NCI-H1092 (cell line): ENCODE results near the gene ORC5.
"Not testable (repeated sequence)": the region's sequence is repeated elsewhere in the genome, so short reads cannot be mapped to it uniquely, and the experiment has no call there.

ENCODE experiments used
- DNase-seq: peaks from one replicate; lab custom pipeline; 2025; lab: John Stamatoyannopoulos, UW

Gene ORC5

DNA sequence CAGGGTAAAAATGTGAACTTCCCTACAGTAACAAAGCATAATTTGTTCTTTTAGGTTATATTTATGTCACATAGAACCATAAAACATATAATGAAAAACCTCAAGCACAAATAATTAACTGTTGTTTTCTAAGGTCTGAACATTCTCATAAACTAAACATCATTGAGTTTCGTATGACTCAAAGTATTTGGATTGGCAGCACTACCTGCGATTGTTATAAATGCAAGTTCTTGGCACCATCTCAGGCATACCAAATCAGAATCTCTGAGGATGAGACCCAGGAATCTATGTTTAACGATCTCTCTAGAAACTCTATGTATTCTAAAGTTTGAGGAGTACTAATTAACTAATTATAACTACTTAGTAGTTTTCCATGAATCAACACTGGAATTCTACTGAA is 22.5 kb downstream of the ORC5 start:
- no peak for DNase-seq

DNA sequence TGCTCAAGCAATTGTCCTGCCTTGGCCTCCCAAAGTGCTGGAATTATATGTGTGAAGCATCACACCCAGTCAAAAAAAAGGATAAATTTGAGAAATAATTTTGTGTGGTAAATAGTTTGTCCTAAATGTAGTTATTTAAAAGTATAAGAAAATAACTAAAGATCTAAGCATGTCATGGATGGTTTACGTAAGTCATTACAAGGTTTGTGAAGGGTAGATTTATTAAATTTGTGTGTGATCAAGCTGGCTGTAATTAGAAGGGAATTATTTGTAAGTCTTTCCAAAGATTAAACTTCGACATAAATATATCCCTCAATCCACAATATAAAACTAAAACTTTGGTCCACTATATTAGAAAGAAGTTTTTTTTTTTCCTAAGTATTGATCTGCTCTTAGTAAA is 28.6 kb downstream of the ORC5 start:
- no peak for DNase-seq

DNA sequence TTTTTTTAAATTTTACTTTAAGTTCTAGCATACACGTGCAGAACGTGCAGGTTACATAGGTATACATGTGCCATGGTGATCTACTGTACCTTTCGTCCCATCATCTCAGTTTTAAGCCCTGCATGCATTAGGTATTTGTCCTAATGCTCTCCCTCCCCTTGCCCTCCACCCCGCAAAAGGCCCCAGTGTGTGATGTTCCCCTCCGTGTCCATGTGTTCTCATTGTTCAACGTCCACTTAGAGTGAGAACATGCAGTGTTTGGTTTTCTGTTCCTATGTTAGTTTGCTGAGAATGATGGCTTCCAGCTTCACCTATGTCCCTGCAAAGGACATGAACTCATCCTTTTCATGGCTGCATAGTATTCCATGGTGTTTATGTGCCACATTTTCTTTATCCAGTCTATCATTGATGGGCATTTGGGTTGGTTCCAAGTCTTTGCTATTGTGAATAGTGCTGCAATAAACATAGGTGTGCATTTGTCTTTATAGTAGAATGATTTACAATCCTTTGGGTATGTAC is 30.2 kb downstream of the ORC5 start:
- DNase-seq = not testable (repeated sequence)

DNA sequence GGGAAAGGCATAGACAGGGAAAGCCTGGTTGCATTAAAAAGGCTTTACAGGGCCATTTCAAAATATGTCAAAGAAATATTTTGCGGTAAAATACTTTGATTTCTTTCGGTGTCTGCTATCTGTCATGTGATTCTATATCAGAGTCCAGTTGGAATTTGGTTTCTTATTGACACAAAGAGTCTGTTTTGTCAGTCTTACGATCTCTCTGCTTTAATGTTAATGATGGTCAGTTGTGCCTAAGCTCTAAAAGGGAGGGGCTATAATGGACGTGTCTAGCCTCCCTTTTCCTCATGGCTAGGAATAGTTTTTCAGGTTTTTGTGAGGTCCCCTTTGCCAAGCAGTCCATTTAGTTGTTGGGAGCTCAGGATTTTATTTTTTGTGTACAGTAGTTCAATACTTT is 31.5 kb downstream of the ORC5 start:
- no peak for DNase-seq

DNA sequence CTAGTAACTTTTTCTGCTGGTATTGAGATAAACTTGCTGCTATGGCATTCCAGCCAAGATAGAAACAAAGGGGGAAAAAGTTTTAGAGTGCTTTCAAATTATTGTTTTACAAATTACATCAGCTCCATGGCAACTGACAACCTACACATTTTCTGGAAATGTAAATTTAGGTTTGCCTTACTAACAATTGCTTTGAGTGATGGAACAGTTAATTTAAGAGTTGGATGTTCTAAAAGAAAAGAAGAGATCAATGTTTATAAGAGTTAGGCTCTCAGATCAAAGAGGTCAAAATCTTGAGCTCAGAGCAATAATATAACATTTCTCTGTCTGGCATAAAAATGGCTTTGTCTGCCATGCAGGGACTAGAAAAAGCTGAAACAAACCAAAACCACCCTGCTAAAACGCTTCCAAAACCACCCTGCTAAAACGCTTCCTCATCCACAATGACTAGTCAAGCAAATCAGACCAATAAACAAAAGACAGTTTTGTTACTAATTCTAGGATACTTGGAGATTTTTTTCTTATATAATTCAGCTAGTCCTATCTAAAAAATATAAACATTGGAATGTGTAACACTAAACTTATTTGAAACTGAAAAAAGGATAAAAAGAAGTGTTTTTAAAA is 32.3 kb downstream of the ORC5 start:
- no peak for DNase-seq

DNA sequence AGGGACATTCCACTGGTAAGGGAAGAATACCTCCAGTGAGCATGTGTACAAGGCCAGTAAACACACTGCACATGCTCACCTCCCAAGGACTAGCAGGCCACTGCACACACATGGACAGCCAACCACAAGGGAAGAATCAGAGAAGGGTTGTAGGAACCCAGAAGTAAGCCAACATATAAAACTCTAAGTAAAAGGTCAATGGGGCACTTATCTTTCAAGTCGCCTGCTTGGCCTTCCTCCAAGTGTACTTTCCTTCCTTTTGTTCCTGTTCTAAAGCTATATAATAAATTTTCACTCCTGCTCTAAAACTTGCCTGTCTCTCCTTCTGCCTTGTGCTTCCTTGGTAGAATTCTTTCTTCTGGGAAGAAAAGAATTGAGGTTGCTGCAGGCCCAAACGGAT is 33.0 kb downstream of the ORC5 start:
- no peak for DNase-seq

DNA sequence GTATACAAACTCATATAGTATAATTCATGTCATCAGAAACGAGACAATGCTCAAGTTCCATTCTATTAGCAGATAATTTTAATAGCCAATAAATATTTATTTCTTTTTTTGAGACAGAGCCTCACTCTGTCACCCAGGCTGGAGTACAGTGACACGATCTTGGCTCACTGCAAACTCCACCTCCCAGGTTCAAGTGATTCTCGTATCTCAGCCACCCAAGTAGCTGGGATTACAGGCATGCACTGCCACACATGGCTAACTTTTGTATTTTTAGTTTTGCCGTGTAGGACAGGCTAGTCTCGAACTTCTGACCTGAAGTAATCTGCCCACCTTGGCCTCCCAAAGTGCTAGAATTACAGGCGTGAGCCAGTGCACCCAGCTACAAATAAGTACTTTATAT is 45.7 kb downstream of the ORC5 start:
- no peak for DNase-seq

DNA sequence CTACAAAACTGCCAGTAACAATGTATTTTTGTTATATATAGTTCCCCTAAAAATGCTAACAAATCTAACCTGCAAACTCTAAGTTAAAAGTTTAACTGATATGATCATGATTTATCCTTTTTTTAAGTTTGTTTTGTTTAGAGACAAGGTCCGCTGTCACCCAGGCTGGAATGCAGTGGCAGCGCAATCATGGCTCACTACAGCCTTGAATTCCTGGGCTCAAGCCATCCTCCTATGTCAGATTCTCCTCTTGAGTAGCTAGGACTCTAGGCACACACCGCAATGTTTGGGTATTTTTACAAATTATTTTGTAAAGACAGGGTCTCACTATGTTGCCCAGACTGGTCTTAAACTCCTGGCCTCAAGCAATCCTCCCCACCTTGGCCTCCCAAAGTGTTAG is 46.6 kb downstream of the ORC5 start:
- DNase-seq = no peak

DNA sequence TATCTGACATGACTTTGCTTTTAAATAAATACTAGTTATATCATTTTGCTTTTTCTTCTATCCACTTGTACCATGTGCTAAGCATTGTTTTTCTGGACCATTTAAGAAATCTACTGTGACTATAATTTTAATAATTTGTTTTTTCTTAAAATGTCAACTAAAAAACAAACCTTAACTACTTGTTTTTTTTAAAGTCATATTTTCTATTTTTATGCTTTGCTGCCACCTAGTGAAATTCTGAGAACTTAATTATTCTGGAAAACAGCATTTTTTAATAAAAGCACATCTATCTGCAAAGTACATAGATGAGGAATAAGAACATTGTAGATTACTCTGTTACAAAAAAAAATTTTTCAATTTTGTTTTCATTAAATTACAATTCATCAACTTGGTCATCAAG is 47.4 kb downstream of the ORC5 start:
- peak; percentile 19 for DNase-seq

DNA sequence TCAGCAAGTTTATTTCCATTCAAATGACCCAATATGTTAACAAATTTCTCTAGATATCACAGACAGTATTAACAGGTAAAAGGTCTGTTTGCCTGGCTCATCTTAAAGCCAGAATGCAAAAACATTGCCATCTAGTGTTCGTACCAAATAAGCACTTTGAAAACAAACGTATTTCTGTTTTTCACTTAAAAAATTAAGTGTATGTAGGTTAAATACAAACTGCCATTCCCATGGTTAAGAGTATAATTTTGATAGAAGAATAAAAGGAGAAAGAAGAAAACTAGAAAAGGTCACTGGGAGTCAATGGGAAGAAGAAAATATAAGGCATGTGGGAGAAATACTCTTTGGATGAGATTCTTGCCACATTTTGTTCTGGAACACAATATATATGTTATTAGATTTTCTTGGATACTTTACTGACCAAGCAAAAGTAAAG is 51.0 kb downstream of the ORC5 start:
- peak; percentile 33 for DNase-seq

DNA sequence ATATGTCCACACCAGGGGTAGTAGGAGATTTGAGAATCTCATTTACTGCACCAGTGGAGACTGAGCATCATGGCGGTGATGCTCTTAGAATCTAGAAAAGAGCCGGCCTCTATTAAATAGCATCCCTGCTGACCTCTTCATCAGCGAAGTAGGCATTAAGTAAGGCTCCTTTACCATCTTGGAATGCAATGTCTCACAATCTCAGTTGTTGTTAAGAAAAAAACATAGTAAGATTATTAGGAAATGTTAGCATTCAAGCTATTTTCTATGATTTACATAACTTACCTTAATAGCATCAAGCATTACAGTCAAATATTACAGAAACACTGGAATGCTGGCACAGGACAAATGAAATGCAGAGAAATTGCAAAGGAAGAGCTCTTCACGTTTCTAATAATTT is 54.5 kb downstream of the ORC5 start:
- no peak for DNase-seq

DNA sequence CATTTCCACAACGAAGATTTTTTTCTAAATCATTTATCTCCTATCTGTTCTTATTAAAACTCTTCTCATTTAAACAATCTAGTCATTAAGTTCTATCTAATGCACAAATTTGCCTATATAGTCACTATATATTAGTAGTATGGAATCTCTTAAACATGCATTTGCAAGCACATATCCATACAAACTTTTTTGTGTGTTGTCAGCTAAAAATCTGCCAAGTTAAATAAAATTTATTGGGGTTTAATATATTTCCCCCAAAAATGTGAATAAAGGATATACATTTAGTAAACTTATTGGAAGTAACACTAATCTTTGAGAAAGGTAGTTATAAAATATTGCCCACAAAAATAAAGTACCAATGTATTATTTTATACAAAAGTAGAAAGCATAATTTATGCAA is 55.3 kb downstream of the ORC5 start:
- DNase-seq = no peak

DNA sequence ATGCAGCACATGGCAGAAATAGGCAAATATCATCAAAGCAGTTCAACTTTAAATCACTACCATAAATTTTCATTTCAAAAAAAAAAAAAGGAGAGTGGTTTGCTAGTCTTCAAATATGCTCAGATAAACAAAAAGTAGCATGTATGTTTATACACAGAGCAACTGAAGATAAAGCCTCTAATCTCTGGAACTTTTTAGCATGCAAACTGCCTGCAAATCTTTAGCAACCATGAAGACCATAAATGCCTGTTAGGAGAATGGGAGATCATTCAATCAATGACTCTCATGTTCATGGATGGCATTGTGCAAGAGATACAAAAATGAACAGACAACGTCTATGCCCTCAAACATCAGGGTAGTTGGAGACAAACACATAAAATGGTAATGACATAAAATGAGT is 57.3 kb downstream of the ORC5 start:
- no peak for DNase-seq

DNA sequence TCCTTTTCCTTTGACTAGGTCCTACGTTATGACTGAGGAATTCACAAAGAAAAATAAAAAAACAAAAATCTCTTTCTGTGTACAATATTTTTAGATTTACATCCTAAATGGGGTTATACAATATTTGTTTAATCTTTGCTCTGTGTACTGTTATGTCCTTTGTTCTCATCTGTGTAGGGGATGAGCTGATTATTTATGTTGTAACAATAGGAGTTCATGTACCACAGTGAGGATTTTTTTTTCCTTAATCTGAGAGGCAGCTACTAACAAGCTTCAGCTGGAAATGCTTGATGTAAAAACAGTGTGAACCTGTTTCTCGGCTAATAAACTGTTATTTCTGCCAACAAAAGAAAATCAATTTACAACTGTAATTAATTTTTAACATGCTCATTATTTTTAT is 58.0 kb downstream of the ORC5 start:
- DNase-seq = no peak

DNA sequence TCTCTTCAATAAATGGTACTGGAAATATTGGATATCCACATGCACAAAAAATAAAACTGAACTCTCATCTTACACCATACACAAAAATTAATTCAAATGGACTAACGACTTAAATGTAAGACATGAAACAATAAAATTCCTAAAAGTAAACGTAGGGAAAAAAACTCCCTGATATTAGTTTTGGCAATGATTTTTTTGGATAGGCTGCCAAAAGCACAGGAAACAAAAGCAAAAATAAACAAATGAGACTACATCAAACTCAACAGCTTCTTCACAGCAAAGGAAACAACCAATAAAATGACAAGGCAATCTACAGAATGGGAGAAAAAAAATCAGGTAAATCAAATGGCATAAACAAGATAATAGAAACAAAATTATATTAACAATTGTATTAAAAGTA is 65.7 kb downstream of the ORC5 start:
- DNase-seq = no peak

DNA sequence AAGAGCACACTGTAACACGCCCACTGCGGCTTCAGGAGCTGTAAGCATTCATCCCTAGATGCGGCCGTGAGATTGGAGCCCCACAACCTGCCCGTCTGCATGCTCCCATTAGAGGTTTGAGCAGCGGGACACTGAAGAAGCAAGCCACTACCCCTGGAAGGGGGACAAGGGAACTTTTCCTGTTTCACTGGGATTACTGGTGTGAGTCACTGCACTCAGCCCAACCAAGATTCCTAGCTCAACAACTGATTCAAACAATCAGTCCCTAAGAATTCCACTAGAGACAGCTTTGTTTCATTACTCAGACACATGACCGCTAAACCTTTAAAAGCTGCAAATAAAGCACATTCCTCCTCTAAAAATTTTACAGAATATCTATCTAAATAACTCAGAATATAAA is 69.8 kb downstream of the ORC5 start:
- DNase-seq = no peak

DNA sequence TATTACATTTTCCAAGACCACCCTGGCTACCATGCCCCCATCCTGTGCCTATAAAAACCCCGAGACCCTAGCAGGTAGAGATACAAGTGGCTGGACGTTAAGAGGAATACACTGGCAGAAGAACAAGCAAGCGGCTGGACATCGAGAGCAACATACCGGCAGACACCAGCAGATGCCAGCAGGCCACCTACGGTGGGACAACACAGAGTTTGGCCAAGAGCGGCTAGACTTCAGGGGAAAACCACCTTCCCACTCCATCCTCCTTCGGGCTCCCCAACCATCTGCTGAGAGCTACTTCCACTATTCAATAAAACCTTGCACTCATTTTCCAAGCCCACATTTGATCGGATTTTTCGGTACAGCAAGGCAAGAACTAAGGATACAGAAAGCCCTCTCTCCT is 70.3 kb downstream of the ORC5 start:
- no peak for DNase-seq

DNA sequence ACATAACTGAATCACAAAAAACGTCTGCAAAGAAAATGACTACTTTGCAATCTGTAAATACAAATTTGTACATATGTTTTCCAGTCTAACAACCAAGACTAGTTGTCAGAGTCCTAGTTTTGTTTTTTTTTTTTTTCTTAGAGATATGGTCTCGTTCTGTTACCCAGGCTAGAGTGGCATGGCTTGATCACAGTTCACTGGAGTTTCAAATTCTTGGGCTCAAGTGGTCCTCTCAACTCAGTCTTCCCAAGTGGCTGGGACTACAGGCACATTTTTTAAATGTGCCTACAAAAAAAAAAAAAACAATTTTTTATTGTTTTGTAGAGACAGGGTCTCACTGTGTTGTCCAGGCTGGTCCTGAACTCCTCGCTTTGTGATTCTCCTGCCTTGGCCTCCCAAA is 70.8 kb downstream of the ORC5 start:
- DNase-seq = no peak

DNA sequence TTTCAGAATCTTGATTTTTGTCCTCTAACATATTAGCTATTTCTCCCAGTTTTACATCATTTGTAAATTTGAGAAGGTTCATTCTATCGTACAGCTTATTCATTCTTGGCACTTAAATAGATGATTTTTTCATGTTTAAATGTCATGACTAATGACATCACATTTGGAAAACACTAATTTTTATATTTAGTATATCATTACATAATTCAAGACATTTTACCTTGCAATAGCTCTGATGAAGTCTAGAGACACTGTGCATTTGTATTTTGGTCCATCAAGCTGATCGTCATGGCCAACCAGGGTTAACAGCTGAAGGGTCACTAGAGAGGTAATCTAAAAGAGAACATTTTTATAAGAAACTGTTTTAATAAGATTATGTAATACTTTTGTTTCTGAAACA is 71.3 kb downstream of the ORC5 start:
- no peak for DNase-seq

DNA sequence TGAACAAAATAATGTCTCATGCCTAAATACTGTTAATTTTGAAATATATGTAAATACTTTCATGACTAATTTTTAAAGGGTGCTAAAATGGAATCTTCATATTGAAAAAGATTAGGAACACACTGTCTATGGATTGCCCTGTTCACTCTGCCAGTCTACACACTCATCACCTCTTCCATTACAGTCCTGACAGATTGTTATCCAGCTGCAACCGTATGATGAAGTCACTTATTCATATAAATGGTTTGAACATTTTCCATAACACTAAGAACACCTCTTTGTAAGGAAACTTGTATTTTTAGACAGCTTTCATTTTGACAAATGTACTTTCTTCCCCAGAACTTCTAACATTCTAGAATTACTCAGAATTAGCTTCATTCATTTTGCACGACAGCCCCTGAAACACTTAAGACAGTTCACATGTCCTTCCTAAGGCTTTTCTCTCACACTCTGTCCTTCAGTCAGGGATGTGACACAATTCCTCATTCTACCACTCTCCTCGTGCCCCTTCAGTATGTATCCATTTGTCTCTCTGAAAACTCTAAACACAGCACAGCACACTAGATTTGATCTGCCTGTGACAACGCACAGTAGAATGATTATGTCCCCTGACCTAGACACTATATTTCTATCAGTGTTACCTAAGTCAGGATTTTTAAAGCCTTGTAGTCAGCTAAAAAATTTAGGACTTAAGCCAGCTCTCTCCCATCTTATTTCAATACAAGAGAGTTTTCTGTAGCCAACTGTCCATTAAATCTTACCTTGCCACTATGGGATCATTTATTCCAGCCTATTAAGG is 71.9 kb downstream of the ORC5 start:
- DNase-seq = no peak

DNA sequence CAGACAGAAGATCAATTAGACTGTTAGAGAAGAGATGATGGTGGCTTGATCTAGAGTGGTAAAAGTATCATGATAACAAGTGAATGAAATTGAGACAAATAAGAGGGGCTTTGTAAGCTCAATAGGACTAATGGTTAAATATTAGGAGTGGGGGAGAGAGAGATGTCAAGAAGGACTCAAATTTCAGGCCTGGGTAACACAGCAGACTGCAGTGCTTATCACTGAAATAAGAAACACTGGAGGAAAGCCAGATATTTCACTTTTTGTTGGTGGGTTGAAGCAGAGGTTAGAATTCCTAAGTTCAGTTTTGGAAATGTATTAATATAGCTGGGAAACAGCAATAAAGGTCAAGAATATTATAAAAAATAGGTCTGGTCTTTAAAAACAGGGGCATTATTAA is 74.6 kb downstream of the ORC5 start:
- no peak for DNase-seq

DNA sequence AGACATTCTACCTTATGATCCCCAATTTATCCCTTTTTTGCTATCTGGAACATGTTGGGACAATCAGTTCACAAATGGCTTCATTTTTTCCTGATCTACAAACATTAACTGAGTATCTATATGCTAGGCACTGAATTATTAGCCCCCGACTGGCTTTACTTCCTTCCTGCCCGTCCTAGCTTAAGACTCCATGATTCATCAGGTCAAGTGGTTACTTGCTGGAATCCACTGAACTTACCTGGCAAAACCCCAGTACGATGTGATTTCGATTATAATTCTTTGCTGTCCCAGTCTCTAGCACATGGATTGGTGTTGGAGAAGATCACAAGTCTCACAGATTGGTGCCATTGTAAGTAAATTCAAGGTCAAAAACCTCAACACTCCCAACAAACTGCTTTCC is 77.1 kb downstream of the ORC5 start:
- DNase-seq = no peak

DNA sequence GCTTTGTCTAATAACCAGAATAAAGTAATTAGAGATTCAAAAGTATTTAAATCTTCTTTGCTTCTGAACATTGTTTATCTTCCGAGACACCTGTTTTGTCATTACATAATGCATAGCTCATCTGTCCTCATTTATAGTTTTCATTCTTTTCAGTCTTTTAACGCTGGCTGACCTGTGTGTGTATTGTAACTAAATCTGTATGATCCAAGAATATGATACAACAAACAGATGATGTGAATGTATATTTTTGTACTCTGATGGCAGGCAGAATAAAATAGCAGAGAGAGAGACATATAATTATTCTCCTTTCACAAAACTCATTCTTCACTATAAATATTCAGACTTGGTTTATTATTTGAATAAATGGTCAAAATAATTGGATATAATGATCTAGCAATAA is 80.6 kb downstream of the ORC5 start:
- DNase-seq = peak; percentile 35

DNA sequence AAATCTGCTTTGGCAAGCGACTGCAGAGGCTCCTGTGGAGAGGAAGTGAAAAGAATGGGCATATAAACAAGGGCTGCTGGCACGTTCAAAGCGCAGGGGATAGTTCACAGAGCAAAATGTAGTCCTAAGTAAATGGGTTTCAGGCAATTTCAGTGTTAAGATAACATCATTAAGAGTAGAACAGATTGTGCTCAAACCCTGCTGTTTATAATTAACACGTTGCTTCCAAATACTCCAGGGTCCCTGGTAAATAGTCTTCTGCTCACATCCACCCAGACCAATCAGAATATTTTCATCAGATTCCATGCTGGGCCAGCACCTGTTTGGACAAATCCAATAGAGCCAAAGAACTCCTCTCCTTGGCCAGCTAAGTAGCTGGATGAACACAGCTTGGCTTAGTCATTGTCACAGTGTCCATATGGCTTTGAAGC is 81.4 kb downstream of the ORC5 start:
- DNase-seq = peak; percentile 88
